Prostate gland (tissue), 2 donors: ENCODE results near the gene QARS1. TPM values are rescaled to one million over a fixed set of nuclear protein-coding genes. Genes with fewer than 3 reads are reported as not detected.

Experiments used
- DNase-seq: peaks from one replicate; pipeline ENCODE4 v3.0.0-alpha.2; 2019; ENCODE audit warnings: low spot score
- H3K27ac ChIP-seq, 2 donors: fragments of 200-600 bp; sonication (generic); 2 replicates each; pipeline ENCODE4 v1.5.1; 2017 to 2019
- H3K27me3 ChIP-seq: fragments of 200-600 bp; sonication (generic); replicated peaks from 2 replicates; pipeline ENCODE4 v1.5.1; 2019; ENCODE audit not compliant: insufficient read depth
- H3K36me3 ChIP-seq, 2 donors: fragments of 200-600 bp; sonication (generic); 1 replicate in 1 of 2; 2 replicates in 1 of 2; pipeline versions ENCODE4 v1.5.1 to v1.8.1; 2017 to 2019
- H3K4me1 ChIP-seq: fragments of 200-600 bp; sonication (generic); replicated peaks from 2 replicates; pipeline ENCODE4 v1.5.1; 2019
- H3K4me3 ChIP-seq, 2 donors: fragments of 200-600 bp; sonication (generic); 2 replicates each; pipeline ENCODE4 v1.5.1; 2017 to 2019
- H3K9me3 ChIP-seq: fragments of 200-600 bp; sonication (generic); 2 replicates; pipeline ENCODE4 v1.5.1; 2017
- CTCF ChIP-seq, 4 experiments: fragments of 200-600 bp in 2 of 4; fragments of 450-650 bp in 2 of 4; sonication (generic) in 2 of 4; IDR thresholded peaks; 1 replicate in 3 of 4; 2 replicates in 1 of 4; pipeline ENCODE4 v1.5.1; 2016 to 2019; ENCODE audit warnings: antibody characterized with exemption in 4 of 4, mild to moderate bottlenecking in 2 of 4, moderate library complexity in 2 of 4
- POLR2A ChIP-seq: fragments of 450-650 bp; IDR thresholded peaks from one replicate; pipeline ENCODE4 v1.6.1; 2016; ENCODE audit warnings: antibody characterized with exemption, mild to moderate bottlenecking
- POLR2AphosphoS5 ChIP-seq: sonication (generic); formaldehyde crosslinking; IDR thresholded peaks from one replicate; pipeline ENCODE4 v1.6.1; 2017; ENCODE audit warnings: antibody characterized with exemption
- WGBS: methylation state at CpG from one replicate; pipeline ENCODE4 v1.1.5; 2018; 5-methylcytosine and 5-hydroxymethylcytosine counted together
- intact Hi-C: fragments of 100-400 bp; cut with DNase I; formaldehyde crosslinking; loops from one replicate; pipeline ENCODE4 v1.14.2; 2022
- total RNA-seq, 2 donors: library from RNA; depleted of rRNA; stranded (reverse); fragments of >200 nt; gene quantifications; one replicate each; pipeline ENCODE4 v1.1.0, GENCODE V29; 2016

QARS1 gene
- total RNA-seq, 2 donors from 2014 or later = 254 to 315 TPM

- TF ChIP-seq CTCF (IDR thresholded peaks at IDR 0.05) = no peak
- TF ChIP-seq POLR2AphosphoS5 = no peak
- no peak for TF ChIP-seq POLR2A
- Histone ChIP-seq H3K27ac (no peak overlapping the region), H3K27me3 (no peaks in the 10 kb centered on the region), H3K4me3 (no peak overlapping the region), H3K36me3 (peaks cover 0 to 4% of the 10 kb centered on the region in 2 donors), H3K4me1 (no peaks in the 10 kb centered on the region), H3K9me3 (no peaks in the 10 kb centered on the region)
- intact Hi-C loops = no loop called here
- DNase-seq = no peak
- WGBS = 98% methylated on average over 2 of the region's 2 CpGs
Observed at GRCh38 chr3:49079270-49079669, 25.3 kb downstream of the QARS1 start.

DNA sequence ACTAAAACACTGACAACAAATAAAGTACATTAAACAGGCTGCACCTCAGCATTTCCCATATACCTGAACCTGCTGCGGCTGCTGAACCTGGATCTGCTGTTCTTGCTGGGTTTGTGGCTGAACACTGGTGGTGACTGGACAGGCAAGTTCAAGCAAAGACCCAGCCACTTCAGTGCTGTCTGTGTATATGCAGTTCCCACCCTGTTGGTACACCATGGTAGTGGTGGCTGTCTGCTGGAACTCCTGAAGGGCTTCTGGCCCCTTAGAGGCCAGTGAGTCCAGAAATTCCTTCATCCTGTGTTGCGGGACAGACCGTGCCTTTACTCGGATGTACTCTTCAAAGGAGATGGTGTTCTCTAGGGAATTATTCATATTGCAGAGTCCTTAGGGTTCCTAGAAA, 27.9 kb downstream of the QARS1 start:
- no peaks in the 10 kb centered on the region for H3K27me3 ChIP-seq
- H3K4me3 ChIP-seq = no peak overlapping the region
- peaks cover 7 to 10% of the 10 kb centered on the region in 2 donors for H3K36me3 ChIP-seq
- H3K4me1 ChIP-seq = no peaks in the 10 kb centered on the region
- 94% methylated on average over 4 of the region's 4 CpGs for WGBS
- TF ChIP-seq CTCF (IDR thresholded peaks at IDR 0.05) = no peak
- no peak for TF ChIP-seq POLR2A
- no peak for TF ChIP-seq POLR2AphosphoS5
- H3K9me3 ChIP-seq = no peaks in the 10 kb centered on the region
- no peak for DNase-seq
- intact Hi-C loops = no loop called here
- no peak overlapping the region for H3K27ac ChIP-seq

DNA sequence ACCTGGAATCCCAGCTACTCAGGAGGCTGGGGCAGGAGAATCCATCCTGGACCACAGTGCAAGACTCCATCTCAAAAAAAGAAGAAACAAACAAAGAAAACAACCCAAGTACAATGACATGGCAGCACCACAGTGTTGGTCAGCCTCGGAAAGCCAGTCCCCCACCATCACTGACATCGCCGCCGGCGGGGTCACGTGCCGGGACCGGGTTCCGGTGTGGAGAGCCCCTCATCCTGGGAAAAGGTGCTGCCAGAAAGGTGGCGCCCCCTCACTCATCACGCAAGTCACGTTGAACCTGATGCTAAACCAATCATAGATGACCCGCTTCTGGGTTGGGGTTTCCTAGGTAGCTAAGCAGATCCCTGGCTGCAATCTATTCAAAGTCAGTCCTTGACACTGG, 28.4 kb downstream of the QARS1 start:
- TF ChIP-seq CTCF (IDR thresholded peaks at IDR 0.05) (no peak), POLR2AphosphoS5 (no peak), POLR2A (no peak)
- no peaks in the 10 kb centered on the region for H3K27me3 ChIP-seq
- H3K36me3 ChIP-seq = peaks cover 7 to 14% of the 10 kb centered on the region in 2 donors
- H3K9me3 ChIP-seq = no peaks in the 10 kb centered on the region
- H3K27ac ChIP-seq = no peak overlapping the region
- WGBS = 94% methylated on average over 13 of the region's 13 CpGs
- intact Hi-C loops = no loop called here
- no peak overlapping the region for H3K4me3 ChIP-seq
- no peaks in the 10 kb centered on the region for H3K4me1 ChIP-seq
- no peak for DNase-seq

GRCh38 chr3:49058011-49058410, 46.5 kb downstream of the QARS1 start:
- WGBS = 92% methylated on average over 7 of the region's 7 CpGs
- no peak for TF ChIP-seq POLR2A
- no peak for TF ChIP-seq CTCF (IDR thresholded peaks at IDR 0.05)
- TF ChIP-seq POLR2AphosphoS5 = no peak
- Histone ChIP-seq H3K4me3 (no peak overlapping the region), H3K4me1 (no peaks in the 10 kb centered on the region), H3K9me3 (no peaks in the 10 kb centered on the region), H3K27me3 (no peaks in the 10 kb centered on the region), H3K27ac (no peak overlapping the region), H3K36me3 (peaks cover 14 to 19% of the 10 kb centered on the region in 2 donors)
- DNase-seq = no peak
- intact Hi-C loops = no loop called here

- TF ChIP-seq CTCF (IDR thresholded peaks at IDR 0.05) (no peak), POLR2A (no peak), POLR2AphosphoS5 (no peak)
- H3K4me3 ChIP-seq = no peak overlapping the region
- 96% methylated on average over 6 of the region's 10 CpGs for WGBS
- H3K9me3 ChIP-seq = no peaks in the 10 kb centered on the region
- peaks cover 14 to 19% of the 10 kb centered on the region in 2 donors for H3K36me3 ChIP-seq
- intact Hi-C loops = no loop called here
- H3K27me3 ChIP-seq = no peaks in the 10 kb centered on the region
- no peaks in the 10 kb centered on the region for H3K4me1 ChIP-seq
- no peak overlapping the region for H3K27ac ChIP-seq
- DNase-seq = no peak
Observed at GRCh38 chr3:49057268-49057667, 47.3 kb downstream of the QARS1 start.
